Neural progenitor cell (in vitro differentiated cells): ENCODE data around the gene KNDC1. TPM values are rescaled to one million over a fixed set of nuclear protein-coding genes. Genes with fewer than 3 reads are reported as not detected.

Experiments
- DNase-seq: peaks from one replicate; pipeline ENCODE4 v3.0.0-alpha.2; 2016; ENCODE audit warnings: low spot score
- H2AFZ ChIP-seq: fragments of 200-600 bp; sonication (generic); replicated peaks from 2 replicates; pipeline ENCODE4 v1.6.1; 2016; ENCODE audit warnings: antibody characterized with exemption
- H3F3A ChIP-seq: fragments of 200-600 bp; sonication (generic); 2 replicates; pipeline ENCODE4 v1.6.1; 2016; ENCODE audit warnings: antibody characterized with exemption, low read depth
- H3K27ac ChIP-seq: fragments of 200-600 bp; sonication (generic); 2 replicates; pipeline ENCODE4 v1.5.1; 2016; ENCODE audit warnings: mild to moderate bottlenecking
- H3K27me3 ChIP-seq: fragments of 200-600 bp; sonication (generic); 2 replicates; pipeline ENCODE4 v1.6.1; 2016; ENCODE audit warnings: mild to moderate bottlenecking, moderate library complexity
- H3K36me3 ChIP-seq: fragments of 200-600 bp; sonication (generic); 2 replicates; pipeline ENCODE4 v1.5.1; 2016
- H3K4me1 ChIP-seq: fragments of 200-600 bp; sonication (generic); 2 replicates; pipeline ENCODE4 v1.6.1; 2016; ENCODE audit warnings: mixed run types
- H3K4me2 ChIP-seq: fragments of 200-600 bp; sonication (generic); 2 replicates; pipeline ENCODE4 v1.6.1; 2016
- H3K4me3 ChIP-seq: fragments of 200-600 bp; sonication (generic); 2 replicates; pipeline ENCODE4 v1.5.1; 2016
- H3K79me2 ChIP-seq: fragments of 200-600 bp; sonication (generic); 2 replicates; pipeline ENCODE4 v1.6.1; 2016; ENCODE audit warnings: low read depth
- H3K9ac ChIP-seq: fragments of 200-600 bp; sonication (generic); 2 replicates; pipeline ENCODE4 v1.6.1; 2016
- H3K9me3 ChIP-seq: fragments of 200-600 bp; sonication (generic); 2 replicates; pipeline ENCODE4 v1.5.1; 2016; ENCODE audit warnings: low read depth
- H4K20me1 ChIP-seq: fragments of 200-600 bp; sonication (generic); 2 replicates; pipeline ENCODE4 v1.6.1; 2016; ENCODE audit warnings: low read depth
- H3K27ac Mint-ChIP-seq: 3 replicates; pipeline ENCODE4 v1.8.0; 2021; ENCODE audit warnings: mixed read lengths
- H3K27me3 Mint-ChIP-seq: 2 replicates; pipeline ENCODE4 v1.8.0; 2022; ENCODE audit warnings: low read depth, mild to moderate bottlenecking, inconsistent platforms, moderate library complexity, mixed read lengths; ENCODE audit not compliant: insufficient read depth
- H3K36me3 Mint-ChIP-seq: 3 replicates; pipeline ENCODE4 v1.8.0; 2021; ENCODE audit warnings: mixed read lengths
- H3K4me1 Mint-ChIP-seq: 3 replicates; pipeline ENCODE4 v1.8.0; 2021; ENCODE audit warnings: mixed read lengths
- H3K4me3 Mint-ChIP-seq: 3 replicates; pipeline ENCODE4 v1.8.0; 2021; ENCODE audit warnings: mild to moderate bottlenecking, moderate library complexity, mixed read lengths
- H3K9me3 Mint-ChIP-seq: 3 replicates; pipeline ENCODE4 v1.8.0; 2020; ENCODE audit warnings: mixed read lengths
- CTCF ChIP-seq: fragments of 200-600 bp; sonication (generic); IDR thresholded peaks from 2 replicates; pipeline ENCODE4 v1.5.1; 2017; ENCODE audit warnings: antibody characterized with exemption, mild to moderate bottlenecking
- EZH2 ChIP-seq: fragments of 200-600 bp; sonication (generic); IDR thresholded peaks from 2 replicates; pipeline ENCODE4 v1.6.1; 2017; ENCODE audit warnings: antibody characterized with exemption, mild to moderate bottlenecking, moderate library complexity
- EZH2phosphoT487 ChIP-seq: fragments of 200-600 bp; sonication (generic); IDR thresholded peaks from 2 replicates; pipeline ENCODE4 v1.6.1; 2017; ENCODE audit warnings: antibody characterized with exemption
- total RNA-seq: library from RNA; depleted of rRNA; stranded (reverse); fragments of >200 nt; gene quantifications from 2 replicates; pipeline ENCODE4 v1.2.3, GENCODE V29; 2015; ENCODE audit warnings: low replicate concordance

Gene KNDC1
- total RNA-seq, 1 donor from 2014 or later: 1.8 TPM

GRCh38 chr10:133182791-133183645 lies 23.0 kb downstream of the KNDC1 start:
- H3K36me3 ChIP-seq: no peaks in the 10 kb centered on the region
- Mint-ChIP-seq H3K27ac (no peak overlapping the region), H3K4me1 (peaks cover 6% of the 10 kb centered on the region), H3K27me3 (peaks cover 5% of the 10 kb centered on the region), H3K9me3 (no peaks in the 10 kb centered on the region), H3K4me3 (no peak overlapping the region), H3K36me3 (peaks cover 7% of the 10 kb centered on the region)
- no peak overlapping the region for H3K4me3 ChIP-seq
- H3K79me2 ChIP-seq: no peaks in the 10 kb centered on the region
- no peaks in the 10 kb centered on the region for H3K27me3 ChIP-seq
- DNase-seq: no peak
- H3K4me1 ChIP-seq: peaks cover 7% of the 10 kb centered on the region
- H3K9me3 ChIP-seq: no peaks in the 10 kb centered on the region
- no peak overlapping the region for H2AFZ ChIP-seq
- no peak overlapping the region for H3K9ac ChIP-seq
- no peak overlapping the region for H3K4me2 ChIP-seq
- no peak overlapping the region for H3K27ac ChIP-seq
- TF ChIP-seq CTCF: no peak
- no peak for TF ChIP-seq EZH2
- TF ChIP-seq EZH2phosphoT487: no peak
- H4K20me1 ChIP-seq: no peaks in the 10 kb centered on the region
- peaks cover 4% of the 10 kb centered on the region for H3F3A ChIP-seq

- no peaks in the 10 kb centered on the region for H4K20me1 ChIP-seq
- H3K9me3 ChIP-seq: no peaks in the 10 kb centered on the region
- no peak for TF ChIP-seq CTCF
- no peak for TF ChIP-seq EZH2
- TF ChIP-seq EZH2phosphoT487: no peak
- Mint-ChIP-seq H3K4me3 (peak overlapping the region; percentile 0), H3K9me3 (no peaks in the 10 kb centered on the region), H3K36me3 (peaks cover 5% of the 10 kb centered on the region), H3K27ac (peak overlapping the region; percentile 0), H3K4me1 (peaks cover 6% of the 10 kb centered on the region), H3K27me3 (peaks cover 5% of the 10 kb centered on the region)
- no peak overlapping the region for H2AFZ ChIP-seq
- peaks cover 7% of the 10 kb centered on the region for H3K4me1 ChIP-seq
- no peak overlapping the region for H3K4me2 ChIP-seq
- no peaks in the 10 kb centered on the region for H3K79me2 ChIP-seq
- H3F3A ChIP-seq: no peaks in the 10 kb centered on the region
- H3K9ac ChIP-seq: no peak overlapping the region
- no peak overlapping the region for H3K27ac ChIP-seq
- no peak overlapping the region for H3K4me3 ChIP-seq
- no peaks in the 10 kb centered on the region for H3K36me3 ChIP-seq
- DNase-seq: no peak
- H3K27me3 ChIP-seq: no peaks in the 10 kb centered on the region
Measured at GRCh38 chr10:133183646-133184378, 23.8 kb downstream of the KNDC1 start.

- peaks cover 6% of the 10 kb centered on the region for H3K4me1 Mint-ChIP-seq
- no peaks in the 10 kb centered on the region for H3K9me3 Mint-ChIP-seq
- no peaks in the 10 kb centered on the region for H4K20me1 ChIP-seq
Measured at GRCh38 chr10:133184591-133185244, 24.7 kb downstream of the KNDC1 start.

More at GRCh38 chr10:133184591-133185244, 24.7 kb downstream of the KNDC1 start:
- Mint-ChIP-seq H3K27me3 (peaks cover 5% of the 10 kb centered on the region), H3K4me3 (no peak overlapping the region), H3K36me3 (peaks cover 5% of the 10 kb centered on the region), H3K27ac (no peak overlapping the region)
- Histone ChIP-seq H3K27me3 (no peaks in the 10 kb centered on the region), H3K4me3 (no peak overlapping the region), H3K4me2 (no peak overlapping the region), H3F3A (no peaks in the 10 kb centered on the region), H3K9ac (no peak overlapping the region), H3K36me3 (no peaks in the 10 kb centered on the region), H3K4me1 (peaks cover 7% of the 10 kb centered on the region), H3K79me2 (no peaks in the 10 kb centered on the region), H3K27ac (no peak overlapping the region), H3K9me3 (no peaks in the 10 kb centered on the region), H2AFZ (no peak overlapping the region)
- no peak for TF ChIP-seq EZH2
- TF ChIP-seq EZH2phosphoT487: no peak
- no peak for TF ChIP-seq CTCF
- DNase-seq: no peak
